Measurements from ENCODE around the gene BUD23. TPM values are rescaled to one million over a fixed set of nuclear protein-coding genes. Genes with fewer than 3 reads are reported as not detected.

Gene BUD23
- total RNA-seq, 1 donor from 2014 or later, result 5.6 TPM

DNA sequence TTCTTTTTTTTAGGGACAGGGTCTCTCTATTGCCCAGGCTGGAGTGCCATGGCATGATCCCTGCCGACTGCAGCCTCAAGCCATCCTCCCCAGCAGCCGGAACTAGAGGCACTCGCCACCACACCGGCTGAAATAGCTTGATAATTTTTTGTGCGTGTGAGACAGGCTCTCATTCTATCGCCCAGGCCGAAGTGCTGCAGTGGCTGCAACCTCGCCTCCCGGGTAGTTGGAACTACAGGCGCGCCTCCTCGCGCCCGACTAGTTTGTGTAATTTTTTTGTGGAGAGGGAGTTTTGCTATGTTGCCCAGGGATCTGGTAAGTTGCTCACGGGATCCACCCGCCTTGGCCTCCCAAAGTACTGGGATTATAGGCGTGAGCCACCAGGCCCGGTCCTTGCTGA, 1.9 kb downstream of the BUD23 start:
- H3K27ac ChIP-seq, result no peak overlapping the region
- no peak overlapping the region for H3K4me3 ChIP-seq
- TF ChIP-seq, protein P1, sequence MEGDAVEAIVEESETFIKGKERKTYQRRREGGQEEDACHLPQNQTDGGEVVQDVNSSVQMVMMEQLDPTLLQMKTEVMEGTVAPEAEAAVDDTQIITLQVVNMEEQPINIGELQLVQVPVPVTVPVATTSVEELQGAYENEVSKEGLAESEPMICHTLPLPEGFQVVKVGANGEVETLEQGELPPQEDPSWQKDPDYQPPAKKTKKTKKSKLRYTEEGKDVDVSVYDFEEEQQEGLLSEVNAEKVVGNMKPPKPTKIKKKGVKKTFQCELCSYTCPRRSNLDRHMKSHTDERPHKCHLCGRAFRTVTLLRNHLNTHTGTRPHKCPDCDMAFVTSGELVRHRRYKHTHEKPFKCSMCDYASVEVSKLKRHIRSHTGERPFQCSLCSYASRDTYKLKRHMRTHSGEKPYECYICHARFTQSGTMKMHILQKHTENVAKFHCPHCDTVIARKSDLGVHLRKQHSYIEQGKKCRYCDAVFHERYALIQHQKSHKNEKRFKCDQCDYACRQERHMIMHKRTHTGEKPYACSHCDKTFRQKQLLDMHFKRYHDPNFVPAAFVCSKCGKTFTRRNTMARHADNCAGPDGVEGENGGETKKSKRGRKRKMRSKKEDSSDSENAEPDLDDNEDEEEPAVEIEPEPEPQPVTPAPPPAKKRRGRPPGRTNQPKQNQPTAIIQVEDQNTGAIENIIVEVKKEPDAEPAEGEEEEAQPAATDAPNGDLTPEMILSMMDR (IDR thresholded peaks at IDR 0.05), result no peak
- peaks cover 12 to 32% of the 10 kb centered on the region in 2 donors for H3K36me3 ChIP-seq
- intact Hi-C loops (cut with DNase I), result no loop called here
- H3K9me3 ChIP-seq, result no peaks in the 10 kb centered on the region
- peaks cover 7 to 23% of the 10 kb centered on the region in 2 donors for H3K4me1 ChIP-seq
- no peak for DNase-seq (ENCODE audit: low spot score in 2 of 2)
- no peaks in the 10 kb centered on the region for H3K27me3 ChIP-seq

DNA sequence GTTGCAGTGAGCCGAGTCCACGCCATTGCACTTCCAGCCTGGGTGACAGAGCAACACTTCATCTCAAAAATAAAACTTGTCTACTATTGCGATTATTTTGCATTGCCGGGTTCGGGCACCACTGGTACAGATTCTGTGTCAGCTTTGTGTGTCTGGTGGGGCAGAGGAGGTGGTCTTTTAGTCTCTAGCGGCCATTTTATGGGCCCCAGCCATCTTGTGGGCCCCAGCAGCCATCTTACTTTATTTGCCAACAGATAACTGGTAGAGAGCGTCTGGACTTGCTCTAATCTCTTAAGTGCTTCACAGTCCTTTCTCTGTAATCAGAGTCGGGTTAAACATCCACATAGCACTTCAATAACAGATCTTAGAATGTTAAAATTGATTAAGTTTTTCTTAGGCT, 4.9 kb downstream of the BUD23 start:
- intact Hi-C loops (cut with DNase I), result no loop called here
- Histone ChIP-seq H3K4me1 (peaks cover 4% of the 10 kb centered on the region in 2 donors), H3K36me3 (peaks cover 33 to 60% of the 10 kb centered on the region in 2 donors), H3K9me3 (no peaks in the 10 kb centered on the region), H3K4me3 (no peak overlapping the region), H3K27me3 (no peaks in the 10 kb centered on the region), H3K27ac (no peak overlapping the region)
- TF ChIP-seq, protein P1 (IDR thresholded peaks at IDR 0.05), result no peak
- DNase-seq (ENCODE audit: low spot score in 2 of 2), result no peak

DNA sequence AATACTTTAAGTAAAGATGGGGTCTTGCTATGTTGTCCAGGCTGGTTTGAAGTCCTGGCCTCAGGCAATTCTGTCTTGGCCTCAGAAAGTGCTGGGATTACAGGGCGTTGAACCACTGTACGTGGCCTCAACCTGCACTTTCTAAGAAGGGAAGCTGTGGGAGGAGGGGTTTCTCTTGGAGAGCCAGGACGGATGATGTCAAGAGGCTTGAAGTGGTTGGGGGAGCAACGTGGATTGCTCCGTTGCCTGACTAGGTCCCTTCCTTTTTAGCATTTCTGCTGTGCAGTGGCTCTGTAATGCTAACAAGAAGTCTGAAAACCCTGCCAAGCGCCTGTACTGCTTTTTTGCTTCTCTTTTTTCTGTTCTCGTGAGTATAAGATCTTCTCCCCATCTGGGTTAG, 7.2 kb downstream of the BUD23 start:
- Histone ChIP-seq H3K36me3 (peaks cover 56 to 84% of the 10 kb centered on the region in 2 donors), H3K4me1 (no peaks in the 10 kb centered on the region), H3K27ac (no peak overlapping the region), H3K27me3 (no peaks in the 10 kb centered on the region), H3K9me3 (no peaks in the 10 kb centered on the region), H3K4me3 (no peak overlapping the region)
- no peak for DNase-seq (ENCODE audit: low spot score in 2 of 2)
- intact Hi-C loops (cut with DNase I), result no loop called here
- TF ChIP-seq, protein P1 (IDR thresholded peaks at IDR 0.05), result no peak

DNA sequence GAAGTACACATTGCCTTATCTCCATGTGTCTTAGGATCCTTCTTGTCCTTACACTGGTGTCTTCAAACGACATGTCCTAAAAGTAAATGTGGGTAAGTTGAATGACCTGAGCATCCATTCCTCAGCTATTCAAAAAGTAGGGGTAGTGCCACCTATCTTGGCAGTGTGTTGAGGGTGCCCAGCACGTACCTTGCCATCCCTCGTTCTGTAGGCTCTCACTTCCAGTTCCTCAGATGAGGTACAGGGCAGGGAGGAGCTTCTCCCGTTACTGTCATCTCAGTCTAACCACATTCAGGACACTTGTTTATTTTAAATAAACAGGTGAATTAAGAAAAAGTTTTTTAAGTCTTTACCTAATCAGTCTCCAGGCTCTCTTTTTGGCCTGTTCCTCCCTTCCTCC, 13.0 kb downstream of the BUD23 start:
- DNase-seq (ENCODE audit: low spot score in 2 of 2), result no peak
- Histone ChIP-seq H3K27ac (no peak overlapping the region), H3K36me3 (peaks cover 74 to 98% of the 10 kb centered on the region in 2 donors), H3K4me1 (no peaks in the 10 kb centered on the region), H3K4me3 (no peak overlapping the region), H3K27me3 (no peaks in the 10 kb centered on the region), H3K9me3 (no peaks in the 10 kb centered on the region)
- intact Hi-C loops (cut with DNase I), result no loop called here
- TF ChIP-seq, protein P1 (IDR thresholded peaks at IDR 0.05), result no peak

DNA sequence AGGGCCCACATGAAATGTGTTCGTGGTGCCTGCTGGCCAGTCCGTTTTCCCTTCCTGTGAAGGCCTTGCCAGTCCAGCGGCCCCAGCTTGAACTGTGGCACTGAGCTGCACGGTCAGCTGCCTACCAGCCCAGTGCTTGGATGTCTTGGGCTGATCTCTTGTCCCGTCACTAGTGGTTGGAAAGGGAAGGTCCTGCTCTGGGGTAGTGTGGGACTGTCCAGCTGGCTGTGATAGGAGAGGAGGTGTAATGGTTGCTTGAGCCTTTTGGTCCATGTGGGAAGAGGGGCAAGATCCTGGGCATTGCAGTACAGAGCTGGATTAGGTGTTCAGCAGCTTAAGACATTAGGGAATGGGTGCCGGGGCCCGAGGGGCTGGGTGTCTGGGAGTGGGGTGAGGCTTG, 15.0 kb downstream of the BUD23 start:
- intact Hi-C loops (cut with DNase I), result no loop called here
- TF ChIP-seq, protein P1 (IDR thresholded peaks at IDR 0.05), result no peak
- H3K36me3 ChIP-seq, result peaks cover 63 to 87% of the 10 kb centered on the region in 2 donors

More for the DNA sequence above, 15.0 kb downstream of the BUD23 start:
- H3K27me3 ChIP-seq, result no peaks in the 10 kb centered on the region
- no peak overlapping the region for H3K4me3 ChIP-seq
- H3K4me1 ChIP-seq, result no peaks in the 10 kb centered on the region
- DNase-seq (ENCODE audit: low spot score in 2 of 2), result no peak
- H3K9me3 ChIP-seq, result no peaks in the 10 kb centered on the region
- H3K27ac ChIP-seq, result no peak overlapping the region

Measured in ascending aorta (tissue), 2 donors.